ENCODE data around the gene ZNF728. TPM values are rescaled to one million over a fixed set of nuclear protein-coding genes. Genes with fewer than 3 reads are reported as not detected.
"Not testable (repeated sequence)": the region's sequence is repeated elsewhere in the genome, so short reads cannot be mapped to it uniquely, and the experiment has no call there.

Gene ZNF728
- not detected in 2 replicates for total RNA-seq (2014; rRNA removed)
- polyA plus RNA-seq (2012), result not detected

DNA sequence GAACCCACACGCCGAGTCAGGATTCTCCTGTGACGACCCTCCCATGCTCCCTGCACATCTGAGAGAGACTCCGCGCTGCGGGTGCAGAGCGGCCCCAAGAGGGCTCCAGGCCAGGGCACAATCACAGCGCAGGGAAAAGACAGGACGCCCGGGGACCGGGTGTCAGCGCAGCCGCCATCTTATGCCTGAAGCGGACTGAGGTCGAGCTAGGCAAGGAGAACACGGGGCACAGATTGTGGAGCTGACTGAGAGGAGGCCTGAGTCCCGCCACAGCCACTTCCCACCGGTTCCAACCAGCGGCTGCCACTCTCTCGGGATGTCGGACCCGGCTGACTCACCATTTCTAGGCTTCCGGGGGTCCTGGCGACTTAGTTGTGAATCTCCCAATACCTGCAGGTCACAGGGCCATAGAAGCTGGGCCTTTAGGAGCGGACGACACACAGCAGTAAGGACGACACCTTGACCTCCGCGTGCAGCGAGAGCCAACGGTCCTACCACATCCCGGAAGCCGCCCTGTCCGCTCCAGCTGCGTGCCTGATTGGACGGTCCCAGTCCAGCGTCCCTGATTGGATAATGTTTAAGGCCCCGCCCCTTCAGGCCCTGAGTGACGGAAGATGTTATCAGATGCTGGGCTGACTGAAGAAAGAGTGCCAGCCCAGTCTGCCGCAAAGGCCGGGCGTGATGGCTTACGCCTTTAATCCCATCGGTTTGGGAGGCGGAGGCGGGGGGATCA is at the start of gene ZNF728:
TSS of gene ZNF728 (minus strand) at position 487 of the 733 bp plus-strand sequence. CDS start at position 341, 146 bp downstream.
- no peak for DNase-seq (ENCODE audit: low read depth)

GRCh38 chr19:23052349-23052748 is 49.4 kb upstream of the ZNF728 start:
- DNase-seq (ENCODE audit: low read depth), result no peak

DNA sequence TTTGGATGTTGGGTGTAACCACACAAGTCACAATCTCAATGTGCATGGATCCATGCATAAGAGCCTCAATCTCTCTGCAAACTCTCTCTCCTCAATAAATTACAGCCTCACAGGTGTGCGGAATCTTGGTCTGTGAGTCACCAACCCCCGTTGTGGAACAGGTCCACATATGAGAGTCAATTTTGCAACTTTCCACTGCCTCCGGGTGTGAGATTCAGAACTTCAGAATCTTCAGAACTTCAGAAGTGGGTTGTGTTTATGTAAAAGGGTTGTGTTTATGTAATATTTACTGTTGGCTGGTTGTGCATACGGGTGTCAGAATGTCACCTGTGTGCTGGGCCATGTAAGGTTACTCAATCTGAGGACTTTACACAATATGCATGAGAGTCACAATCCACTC is 46.3 kb upstream of the ZNF728 start:
- no peak for DNase-seq (ENCODE audit: low read depth)

- no peak for DNase-seq (ENCODE audit: low read depth)
Observed at GRCh38 chr19:23046743-23047142, 43.8 kb upstream of the ZNF728 start.

- no peak for DNase-seq (ENCODE audit: low read depth)
Observed at GRCh38 chr19:23033721-23034120, 30.7 kb upstream of the ZNF728 start.

DNA sequence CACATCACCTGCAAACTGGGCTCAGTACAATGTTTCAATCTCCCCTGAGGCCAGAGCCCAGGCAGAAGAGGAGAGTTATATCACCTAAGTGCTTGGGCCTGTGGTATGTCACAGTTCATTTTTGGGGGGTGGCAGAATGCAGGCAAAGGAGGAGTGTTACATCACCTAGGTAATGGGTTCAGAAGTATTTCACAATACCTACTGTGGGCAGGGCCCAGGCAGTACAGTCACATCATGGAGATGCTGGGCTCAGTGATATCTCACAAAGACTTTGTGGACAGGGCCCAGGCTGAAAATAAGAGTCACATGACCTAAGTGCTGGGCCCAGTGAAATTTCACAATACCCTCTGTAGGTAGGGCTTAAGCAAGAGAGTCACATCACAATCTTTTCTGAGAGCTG is 12.7 kb upstream of the ZNF728 start:
- no peak for DNase-seq (ENCODE audit: low read depth)

GRCh38 chr19:22994957-22995356 is 8.0 kb downstream of the ZNF728 start:
- not testable (repeated sequence) for DNase-seq (ENCODE audit: low read depth)

- DNase-seq (ENCODE audit: low read depth), result no peak
Observed at GRCh38 chr19:22976248-22976647, 26.7 kb downstream of the ZNF728 start.

- not testable (repeated sequence) for DNase-seq (ENCODE audit: low read depth)
Observed at GRCh38 chr19:22975546-22976136, 27.3 kb downstream of the ZNF728 start.

- DNase-seq (ENCODE audit: low read depth), result peak; percentile 20
Observed at GRCh38 chr19:22945560-22945959, 57.4 kb downstream of the ZNF728 start.

GRCh38 chr19:22935151-22935550 is 67.8 kb downstream of the ZNF728 start:
- no peak for DNase-seq (ENCODE audit: low read depth)

DNA sequence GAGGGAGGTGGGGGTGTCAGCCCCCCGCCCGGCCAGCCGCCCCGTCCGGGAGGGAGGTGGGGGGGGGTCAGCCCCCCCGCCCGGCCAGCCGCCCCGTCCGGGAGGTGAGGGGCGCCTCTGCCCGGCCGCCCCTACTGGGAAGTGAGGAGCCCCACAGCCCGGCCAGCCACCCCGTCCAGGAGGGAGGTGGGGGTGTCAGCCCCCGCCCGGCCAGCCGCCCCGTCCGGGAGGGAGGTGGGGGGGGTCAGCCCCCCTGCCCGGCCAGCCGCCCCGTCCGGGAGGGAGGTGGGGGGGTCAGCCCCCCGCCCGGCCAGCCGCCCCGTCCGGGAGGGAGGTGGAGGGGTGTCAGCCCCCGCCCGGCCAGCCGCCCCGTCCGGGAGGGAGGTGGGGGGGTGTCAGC is 75.4 kb downstream of the ZNF728 start:
- not testable (repeated sequence) for DNase-seq (ENCODE audit: low read depth)

DNA sequence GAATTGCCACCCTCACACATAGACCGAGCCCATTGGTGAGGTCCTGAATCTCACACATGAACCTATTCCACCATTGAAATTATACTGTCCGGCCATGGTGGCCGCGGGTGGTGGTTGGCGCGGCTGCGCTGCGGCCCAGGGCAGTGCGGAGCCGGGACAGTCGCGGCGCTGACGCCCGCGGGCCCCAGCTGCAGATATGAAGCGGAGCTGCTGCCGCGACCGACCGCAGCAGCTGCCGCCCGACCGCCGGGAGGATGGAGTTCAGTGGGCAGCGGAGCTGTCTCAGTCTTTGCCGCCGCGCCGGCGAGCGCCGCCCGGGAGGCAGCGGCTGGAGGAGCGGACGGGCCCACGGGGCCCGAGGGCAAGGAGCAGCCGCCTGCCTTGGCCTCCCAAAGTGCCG is 77.8 kb downstream of the ZNF728 start:
- not testable (repeated sequence) for DNase-seq (ENCODE audit: low read depth)

Other genes starting within 250 kb of the ZNF728 start
- under 0.01 TPM in 1 of 2 replicates, not detected in the other for gene ZNF99, start 219.0 kb downstream of the ZNF728 start, total RNA-seq (2014; rRNA removed)
- not detected in 2 replicates for gene ZNF723, start 170.9 kb downstream of the ZNF728 start, total RNA-seq (2014; rRNA removed)
- 14.2 and 14.3 TPM in 2 replicates for gene ZNF730, start 113.8 kb upstream of the ZNF728 start, total RNA-seq (2014; rRNA removed)
- 20.3 and 34.5 TPM in 2 replicates for gene ZNF724, start 247.2 kb upstream of the ZNF728 start, total RNA-seq (2014; rRNA removed)

All from LHCN-M2 (cell line).